GM12865 (cell line): ENCODE results near the gene CIPC.

ENCODE experiments used
- DNase-seq: peaks from one replicate; pipeline ENCODE4 v3.0.0; 2010; ENCODE audit warnings: low read depth
- H3K4me3 ChIP-seq: 2 replicates; pipeline ENCODE4 v1.5.1; 2011; ENCODE audit warnings: mild to moderate bottlenecking, low read depth, low read length, control low read depth
- CTCF ChIP-seq: IDR thresholded peaks from 2 replicates; pipeline ENCODE4 v1.5.1; 2011; ENCODE audit warnings: low read length, control low read depth, low read depth, inconsistent platforms; ENCODE audit not compliant: insufficient read depth; ENCODE audit errors: missing control alignments

Gene CIPC

GRCh38 chr14:77108753-77109152 is 10.7 kb downstream of the CIPC start:
- no peak for DNase-seq
- no peak overlapping the region for H3K4me3 ChIP-seq
- no peak for TF ChIP-seq CTCF

GRCh38 chr14:77109656-77110055 is 11.6 kb downstream of the CIPC start:
- no peak for DNase-seq
- no peak overlapping the region for H3K4me3 ChIP-seq
- no peak for TF ChIP-seq CTCF

- no peak for DNase-seq
- TF ChIP-seq CTCF = no peak
- no peak overlapping the region for H3K4me3 ChIP-seq
Observed at GRCh38 chr14:77110286-77110685, 12.2 kb downstream of the CIPC start.

- no peak for TF ChIP-seq CTCF
- DNase-seq = no peak
- no peak overlapping the region for H3K4me3 ChIP-seq
Observed at GRCh38 chr14:77111021-77111420, 13.0 kb downstream of the CIPC start.

GRCh38 chr14:77113644-77114043 is 15.6 kb downstream of the CIPC start:
- H3K4me3 ChIP-seq = no peak overlapping the region
- TF ChIP-seq CTCF = no peak
- DNase-seq = no peak

- H3K4me3 ChIP-seq = no peak overlapping the region
- no peak for DNase-seq
- no peak for TF ChIP-seq CTCF
Observed at GRCh38 chr14:77114609-77115008, 16.6 kb downstream of the CIPC start.

- TF ChIP-seq CTCF = no peak
- DNase-seq = no peak
- H3K4me3 ChIP-seq = no peak overlapping the region
Observed at GRCh38 chr14:77116172-77116817, 18.2 kb downstream of the CIPC start.
